ENCODE data around the gene LRRTM4. TPM values are rescaled to one million over a fixed set of nuclear protein-coding genes. Genes with fewer than 3 reads are reported as not detected.
"Not testable (repeated sequence)": the region's sequence is repeated elsewhere in the genome, so short reads cannot be mapped to it uniquely, and the experiment has no call there.

Gene LRRTM4
- polyA plus RNA-seq, 12 donors, result 0.23 to 3.3 (median 0.52) TPM; not detected in 2

DNA sequence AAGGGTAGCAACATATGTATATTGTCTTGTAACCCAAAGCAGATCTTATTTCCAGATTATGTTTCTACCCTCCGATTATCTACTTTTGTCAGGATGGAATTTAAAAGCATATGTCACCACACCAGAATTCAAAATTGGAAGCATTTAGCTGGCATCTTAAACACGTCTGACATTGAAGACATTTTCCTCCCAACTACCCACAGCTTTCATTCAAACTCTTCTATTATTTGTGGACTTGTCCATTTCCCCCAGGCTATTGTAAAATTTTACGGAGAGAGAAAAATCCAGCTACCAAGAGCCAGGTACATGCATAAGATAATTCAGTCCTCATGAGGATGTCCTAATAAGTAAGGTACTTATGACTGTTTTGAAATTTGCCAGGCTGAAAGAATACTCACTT, 659.3 kb downstream of the LRRTM4 start:
- no peak for DNase-seq

DNA sequence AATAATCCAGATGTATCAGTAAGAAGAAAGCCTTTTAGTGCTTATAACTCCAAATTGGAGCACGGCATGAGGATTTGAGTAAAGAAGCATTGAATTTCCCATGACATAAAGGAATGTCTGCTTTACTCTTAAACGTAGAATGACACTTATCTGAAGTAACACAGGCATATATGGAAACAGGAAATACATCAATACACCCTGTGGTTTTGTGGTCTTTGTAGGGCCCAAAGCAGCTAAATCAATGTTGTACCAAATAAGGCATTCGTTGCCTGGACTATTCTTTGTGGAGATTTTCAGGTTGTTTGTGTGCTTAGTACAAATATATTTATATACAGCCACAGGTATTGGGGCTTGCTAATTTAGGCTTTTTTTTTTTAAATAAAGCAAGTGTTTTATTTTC, 660.5 kb downstream of the LRRTM4 start:
- no peak for DNase-seq

DNA sequence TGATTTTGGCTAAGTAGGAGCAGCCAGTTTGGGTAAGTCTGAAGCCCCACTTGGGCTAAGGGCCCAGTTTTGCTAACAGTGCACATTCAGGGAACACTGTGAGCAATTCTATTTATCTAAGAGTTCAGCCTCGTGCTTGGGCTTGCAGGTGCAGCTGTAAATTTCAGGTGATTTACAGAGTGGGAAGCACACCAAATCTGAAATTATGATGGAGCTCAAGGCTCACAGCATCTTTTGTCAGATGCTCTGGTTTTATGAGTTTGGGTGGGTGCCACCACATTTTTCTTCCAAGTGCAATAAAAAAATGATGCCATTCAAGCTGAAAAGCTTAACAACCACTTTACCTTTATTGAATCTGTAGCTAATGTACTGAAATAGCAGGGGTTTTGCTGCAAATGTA, 671.2 kb downstream of the LRRTM4 start:
- DNase-seq, result no peak

DNA sequence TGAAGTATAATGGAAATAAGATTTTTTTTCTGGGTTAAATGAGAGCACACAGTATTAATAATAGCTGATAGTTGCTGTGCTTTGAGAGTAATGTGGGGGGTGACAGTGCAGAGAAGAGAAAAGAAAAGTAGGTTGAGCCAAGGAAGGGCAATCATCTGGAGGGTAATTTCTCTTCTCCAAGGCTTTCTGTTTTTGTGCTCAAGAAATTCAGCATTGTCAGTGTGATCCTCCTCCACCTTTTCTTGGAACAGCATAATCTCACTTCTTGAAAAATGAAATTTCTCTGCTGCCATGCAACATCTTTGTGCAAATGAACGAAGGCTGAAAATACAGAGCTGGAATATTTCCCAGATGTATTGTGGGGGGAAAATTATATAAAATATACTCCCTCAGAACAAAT, 673.1 kb downstream of the LRRTM4 start:
- DNase-seq, result no peak

DNA sequence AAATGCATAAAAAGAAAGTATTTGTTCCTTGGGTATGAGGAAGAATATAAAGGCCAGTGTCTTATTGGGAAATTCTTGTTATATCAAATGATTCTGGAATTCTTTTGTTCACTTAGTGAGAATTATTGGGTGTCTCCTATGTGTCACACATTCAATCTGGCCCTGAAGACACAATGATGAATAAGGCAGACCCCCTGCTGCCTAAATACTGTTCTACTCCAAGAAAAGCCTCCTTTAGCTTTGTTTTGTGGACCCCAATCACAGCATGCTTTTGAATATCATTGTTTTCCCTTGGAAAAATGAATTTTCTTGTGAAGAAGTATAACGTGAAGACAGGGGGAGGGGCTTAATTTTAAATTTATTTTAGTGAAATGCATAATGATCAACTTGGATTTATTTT, 682.4 kb downstream of the LRRTM4 start:
- no peak for DNase-seq

DNA sequence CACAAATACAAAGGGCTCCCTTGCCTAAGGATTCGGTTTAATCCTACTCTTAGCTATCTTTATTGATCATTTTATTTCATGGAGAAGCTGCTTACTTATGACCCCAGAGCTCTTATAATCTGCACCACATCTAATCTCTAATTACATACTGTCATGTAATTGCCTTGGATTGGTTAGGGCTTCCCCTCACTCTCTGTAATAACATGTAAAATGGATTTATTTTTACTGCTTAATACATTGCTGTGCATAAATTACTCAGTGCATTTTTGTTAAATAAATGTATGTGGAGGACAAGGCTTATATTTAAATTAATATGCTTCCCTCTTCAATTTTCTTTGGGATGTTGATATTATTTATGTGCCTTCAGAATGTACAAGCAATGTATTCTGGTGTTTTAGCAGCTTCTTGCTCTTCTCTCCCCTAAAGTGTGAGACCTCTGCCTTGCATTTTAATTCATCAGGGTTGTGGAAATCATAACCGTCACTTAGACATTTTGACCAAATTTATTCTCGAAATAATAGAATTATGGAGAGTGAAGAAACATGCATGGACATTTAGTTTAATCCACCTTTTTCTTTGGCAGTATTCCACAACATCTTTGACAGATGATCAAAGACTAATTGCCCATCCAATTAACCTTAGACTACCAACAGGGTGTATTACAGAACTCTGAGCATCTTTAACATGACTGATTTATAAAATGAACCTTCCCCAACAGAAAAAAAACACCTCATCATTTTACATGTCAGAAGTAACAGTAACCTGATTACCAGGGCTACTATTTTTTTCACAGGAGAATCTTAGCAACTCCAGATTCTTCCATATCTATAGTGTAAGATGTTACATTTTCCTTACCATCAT, 692.6 kb downstream of the LRRTM4 start:
- DNase-seq, result no peak

DNA sequence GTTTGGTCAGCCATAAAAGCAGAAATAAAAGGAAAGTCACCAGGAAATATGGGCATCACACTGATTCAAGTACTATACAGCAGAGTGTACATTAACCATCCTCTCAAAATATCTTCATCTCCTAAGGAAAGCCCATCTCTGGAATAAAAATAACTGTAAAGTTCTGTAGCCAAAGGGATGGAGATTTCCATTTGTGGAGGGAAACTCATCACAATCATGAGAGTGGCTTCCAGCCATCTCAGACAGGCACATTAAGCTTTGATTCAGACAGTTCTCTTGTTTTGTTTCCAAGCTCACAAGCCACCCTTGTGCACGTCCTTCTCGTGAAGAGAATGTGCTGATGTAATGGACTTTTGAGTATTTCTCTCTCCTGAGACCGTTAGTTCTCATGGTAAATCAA, 695.5 kb downstream of the LRRTM4 start:
- DNase-seq, result peak; percentile 2

DNA sequence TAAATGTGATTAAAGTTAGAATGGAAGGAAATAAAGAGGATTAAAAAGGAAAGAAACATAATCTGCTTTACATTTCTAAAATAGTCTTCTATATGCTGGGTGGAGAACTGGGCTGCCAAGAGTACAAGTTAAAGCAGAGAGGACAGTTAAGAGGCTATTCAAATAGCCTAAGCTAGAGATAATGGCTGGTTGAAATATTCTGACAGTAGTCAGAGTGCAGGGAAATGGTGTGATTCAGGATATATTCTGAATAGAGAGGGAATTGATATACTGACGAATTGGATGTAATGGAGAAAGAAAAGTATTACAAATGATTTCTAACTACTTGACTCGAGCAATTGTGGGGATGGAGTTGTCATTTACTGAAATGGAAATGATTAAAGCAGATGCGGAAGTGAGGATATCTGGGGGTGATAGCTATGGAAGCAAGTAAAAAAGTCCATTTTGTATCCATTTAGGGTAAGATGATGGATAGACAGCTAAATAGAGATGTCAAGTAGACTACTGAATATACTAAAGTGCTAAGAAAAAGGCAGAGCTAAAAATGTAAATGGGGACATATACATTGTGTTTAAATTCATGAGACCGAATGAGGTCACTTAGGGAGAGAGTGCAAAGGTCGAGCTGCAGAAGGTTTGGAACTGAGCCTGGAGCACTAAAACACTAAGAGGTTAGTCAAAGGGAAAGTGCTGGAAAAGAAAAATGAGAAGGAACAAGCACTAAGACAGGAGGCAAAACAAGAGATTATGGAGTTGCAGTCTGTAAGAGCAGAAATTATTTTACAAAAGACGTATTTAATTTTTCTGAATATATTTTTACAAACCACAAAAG, 696.8 kb downstream of the LRRTM4 start:
- no peak for DNase-seq

DNA sequence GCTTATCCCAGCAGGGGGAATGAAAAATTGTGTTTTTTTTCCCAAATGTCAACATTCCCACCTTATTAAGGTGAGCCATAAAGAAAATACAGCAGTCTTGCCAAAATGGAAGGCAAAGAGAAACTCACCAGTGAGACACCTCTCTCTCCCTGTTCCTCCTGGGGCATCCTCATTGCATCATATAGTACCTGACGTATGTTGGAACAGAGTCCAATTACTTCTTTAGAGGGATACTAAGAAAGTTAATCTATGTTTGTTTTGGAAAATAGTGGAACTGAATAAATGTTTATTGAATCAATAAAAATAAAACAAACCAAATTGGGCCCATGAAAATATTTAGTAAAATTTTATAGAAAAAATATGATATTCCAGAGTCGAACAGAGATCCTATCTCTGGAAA, 700.4 kb downstream of the LRRTM4 start:
- no peak for DNase-seq

DNA sequence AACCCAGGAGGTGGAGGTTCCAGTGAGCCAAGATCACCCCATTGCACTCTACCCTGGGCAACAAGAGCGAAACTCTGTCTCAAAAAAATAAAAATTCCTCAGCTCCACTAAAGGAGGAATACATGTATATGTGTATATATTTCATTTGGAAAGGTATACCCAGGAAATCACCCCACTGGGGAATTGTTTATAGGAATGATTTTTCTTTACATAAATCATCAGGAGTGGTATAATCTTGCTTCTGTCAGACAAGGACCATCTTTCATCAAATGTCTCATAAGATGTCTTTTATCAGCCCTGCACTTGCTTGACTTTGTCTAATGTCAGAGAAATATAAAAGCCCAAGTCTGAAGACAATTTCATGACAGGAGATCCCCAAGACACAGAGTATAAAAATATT, 709.1 kb downstream of the LRRTM4 start:
- no peak for DNase-seq

DNA sequence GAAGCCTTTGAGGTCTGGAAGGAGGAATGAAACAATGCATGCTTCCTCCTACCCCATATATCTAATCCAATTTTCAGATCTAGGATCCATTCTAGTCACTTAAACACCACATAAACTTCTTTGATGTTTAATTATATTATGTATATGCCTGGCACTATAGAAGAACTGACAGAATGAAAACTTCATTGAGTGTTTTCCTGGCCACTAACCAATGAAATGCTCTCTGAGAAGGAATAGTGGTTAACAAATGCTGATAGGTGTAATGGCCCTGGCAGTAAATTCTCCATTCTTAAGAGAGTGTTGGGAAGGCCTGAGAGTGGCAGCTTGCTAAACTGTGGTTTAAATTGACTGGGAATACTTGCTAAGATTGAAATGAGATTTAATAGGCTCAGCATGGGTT, 710.0 kb downstream of the LRRTM4 start:
- DNase-seq, result no peak

DNA sequence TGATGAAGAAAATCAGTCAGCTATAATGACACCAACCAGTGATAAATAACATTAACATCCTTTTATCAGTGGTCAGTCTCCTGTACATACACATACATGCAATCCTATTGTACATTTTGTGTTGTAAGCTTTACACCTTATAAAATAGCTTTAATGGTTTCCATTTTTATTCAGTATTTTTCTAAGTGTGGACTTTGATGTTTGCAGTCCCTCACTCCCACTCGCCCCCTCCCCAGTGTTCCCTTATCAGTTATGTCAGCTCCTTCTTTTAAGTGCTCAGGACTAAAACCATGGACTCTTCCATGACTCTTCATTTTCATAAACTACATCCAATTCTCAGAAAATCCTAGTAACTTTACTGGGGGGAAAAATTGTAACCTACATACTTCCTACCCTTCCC, 713.0 kb downstream of the LRRTM4 start:
- no peak for DNase-seq

DNA sequence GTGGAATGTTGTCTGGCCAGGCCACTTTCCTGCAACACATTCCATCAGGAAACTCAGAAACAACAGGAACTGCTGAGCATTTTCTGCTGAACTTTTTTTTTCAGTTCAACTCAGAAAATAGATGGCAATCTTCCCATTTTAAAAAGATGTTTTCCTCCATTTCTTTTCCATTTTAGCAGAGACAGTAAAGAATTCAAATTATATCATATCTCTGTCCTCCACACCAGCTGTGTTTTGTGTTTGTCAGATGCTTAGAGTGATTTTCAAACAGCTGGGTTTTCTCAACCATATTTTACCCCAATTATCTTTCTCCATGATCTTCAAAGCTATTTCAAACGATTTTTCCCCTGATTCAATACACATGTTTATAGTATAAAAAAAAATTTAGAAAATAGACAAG, 713.4 kb downstream of the LRRTM4 start:
- DNase-seq, result peak; percentile 1

DNA sequence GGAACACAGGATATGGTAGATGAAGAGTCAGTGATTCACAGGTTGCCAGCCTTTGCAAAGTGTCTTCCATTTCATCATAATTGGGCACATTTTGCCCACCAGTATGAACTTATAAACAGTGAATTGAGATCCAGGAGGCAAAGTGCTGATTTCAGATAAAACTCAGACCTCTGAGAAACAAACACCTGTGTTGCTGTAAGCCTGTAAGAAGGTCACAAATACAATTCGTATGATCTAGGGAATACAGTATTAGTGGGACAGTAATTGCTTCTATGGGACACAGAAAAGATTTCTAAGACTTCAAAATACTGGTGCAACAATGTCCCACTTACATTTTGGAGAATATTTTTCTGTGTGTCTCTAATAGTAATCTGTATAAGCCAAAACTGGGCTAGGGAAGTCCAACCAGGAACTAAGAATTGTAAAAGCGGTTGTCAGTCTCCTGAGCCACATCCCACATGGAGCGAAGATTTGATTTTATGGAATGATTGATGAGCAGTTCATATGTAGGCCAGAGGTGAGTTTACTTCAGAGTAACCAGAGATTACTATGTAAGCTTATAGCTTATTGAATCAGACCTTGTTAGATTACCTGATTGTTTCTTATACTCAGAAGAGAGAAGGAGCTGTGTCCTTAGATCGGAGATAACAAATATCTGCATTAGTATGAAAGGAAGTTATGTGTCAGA, 728.4 kb downstream of the LRRTM4 start:
- DNase-seq, result no peak

DNA sequence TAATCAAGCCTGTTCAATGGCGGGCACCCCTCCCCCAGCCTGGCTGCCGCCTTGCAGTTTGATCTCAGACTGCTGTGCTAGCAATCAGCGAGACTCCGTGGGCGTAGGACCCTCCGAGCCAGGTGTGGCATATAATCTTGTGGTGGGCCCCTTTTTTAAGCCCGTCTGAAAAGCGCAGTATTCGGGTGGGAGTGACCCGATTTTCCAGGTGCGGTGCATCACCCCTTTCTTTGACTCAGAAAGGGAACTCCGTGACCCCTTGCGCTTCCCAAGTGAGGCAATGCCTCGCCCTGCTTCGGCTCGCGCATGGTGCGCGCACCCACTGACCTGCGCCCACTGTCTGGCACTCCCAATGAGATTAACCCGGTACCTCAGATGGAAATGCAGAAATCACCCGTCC, 740.9 kb downstream of the LRRTM4 start:
- not testable (repeated sequence) for DNase-seq

DNA sequence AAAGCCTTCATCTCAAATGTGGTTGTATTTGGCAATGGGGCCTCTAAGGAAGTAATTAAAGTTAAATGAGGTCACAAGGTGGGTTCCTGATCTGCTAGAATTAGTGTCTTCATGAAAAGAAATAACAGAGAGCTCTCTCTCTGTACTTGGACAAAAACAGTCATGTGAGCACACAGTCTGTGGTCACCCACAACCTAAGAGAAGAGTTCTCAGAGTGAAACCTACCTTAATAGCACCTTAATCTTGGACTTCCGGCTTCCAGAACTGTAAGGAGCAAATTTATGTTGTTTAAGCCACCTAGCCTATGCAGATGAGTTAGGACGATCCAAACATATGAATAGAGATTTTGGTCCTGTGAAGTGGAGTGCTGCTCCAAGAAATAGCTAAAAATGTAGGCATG, 758.9 kb downstream of the LRRTM4 start:
- no peak for DNase-seq

DNA sequence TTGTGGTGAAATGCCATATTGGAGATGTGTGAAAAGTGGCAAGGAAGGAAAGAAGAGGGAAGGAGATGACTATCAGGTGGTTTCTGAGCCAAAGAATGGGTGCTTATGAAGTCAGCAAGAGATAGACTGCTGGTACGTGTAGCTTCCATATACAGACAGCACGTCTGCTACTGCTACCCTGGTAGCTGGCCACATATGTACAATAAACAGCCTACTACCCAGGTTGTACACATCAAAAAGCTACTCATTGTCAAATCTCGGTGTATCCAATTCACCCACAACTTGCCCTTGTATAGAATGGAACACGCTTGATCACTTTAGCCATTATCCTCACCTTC, 761.8 kb downstream of the LRRTM4 start:
- no peak for DNase-seq

DNA sequence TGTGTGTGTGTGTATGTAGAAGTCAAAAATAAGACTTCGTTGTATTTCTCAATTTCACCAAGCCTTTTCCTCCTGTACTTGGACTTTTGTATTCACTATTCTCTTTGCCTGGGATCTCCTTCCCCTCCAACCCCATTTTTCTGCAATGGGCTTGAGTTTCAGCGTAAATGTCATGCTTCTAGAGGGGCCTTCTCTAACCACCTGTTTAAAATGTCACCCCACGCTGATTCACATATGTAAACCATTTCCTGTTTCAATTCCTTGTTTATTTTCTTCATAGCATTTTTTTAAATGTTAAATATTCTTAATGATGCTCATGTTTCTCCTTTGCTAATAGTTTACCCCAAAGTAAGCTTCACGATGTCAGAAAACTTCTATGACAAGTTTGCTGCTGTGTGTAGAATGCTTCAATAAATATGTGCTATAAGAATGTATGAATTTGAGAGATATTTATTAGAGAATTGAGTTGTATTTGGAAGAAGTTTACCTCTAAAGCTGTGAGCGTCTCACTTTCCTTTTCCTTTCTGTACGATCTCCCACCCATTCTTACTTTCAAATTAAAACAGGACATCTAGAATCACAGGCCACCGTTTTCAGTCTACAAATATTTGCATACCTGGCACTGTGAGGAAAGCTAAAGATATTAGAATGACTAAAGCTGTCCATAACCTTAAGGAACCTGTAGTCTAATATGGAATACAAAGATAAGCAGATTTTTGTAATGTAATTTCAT, 762.4 kb downstream of the LRRTM4 start:
- no peak for DNase-seq

DNA sequence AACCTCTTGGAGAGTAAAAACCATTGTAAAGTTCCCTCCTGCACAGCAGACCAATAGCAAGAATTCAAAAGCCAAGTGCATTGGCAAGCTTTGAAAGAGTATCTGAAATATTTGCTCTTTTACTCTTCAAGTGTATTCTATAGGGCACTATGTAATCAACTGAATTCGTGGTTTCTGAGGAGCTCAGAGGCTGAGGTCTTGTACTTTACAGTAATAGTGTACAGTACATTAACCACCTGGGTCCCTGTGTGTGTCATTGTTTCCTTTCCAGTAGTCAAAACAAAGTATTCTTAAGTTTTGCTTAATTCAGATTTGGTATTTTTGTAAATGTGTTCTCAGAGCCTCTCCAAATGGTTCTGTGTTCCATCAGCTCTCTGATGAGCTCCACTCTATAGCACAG, 769.7 kb downstream of the LRRTM4 start:
- no peak for DNase-seq

DNA sequence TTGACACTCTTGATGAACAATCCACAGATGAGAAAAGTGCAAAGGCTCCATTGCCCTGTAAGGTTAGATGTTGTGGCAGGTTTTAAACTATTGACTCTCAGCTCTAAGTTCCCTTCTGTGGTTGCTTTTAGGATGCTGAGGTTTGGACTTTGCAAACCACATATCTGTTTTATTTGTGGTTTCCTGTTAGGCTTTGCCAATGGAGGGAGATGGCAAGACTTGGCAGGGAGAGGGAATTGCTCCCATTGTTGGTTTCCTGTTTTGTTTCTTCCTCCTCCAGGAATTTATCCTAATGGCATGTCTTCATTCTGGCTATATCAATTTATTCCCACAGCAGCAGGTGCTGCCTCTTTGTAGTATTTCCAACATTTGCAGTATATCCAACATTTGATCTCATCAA, 772.3 kb downstream of the LRRTM4 start:
- DNase-seq, result no peak

DNA sequence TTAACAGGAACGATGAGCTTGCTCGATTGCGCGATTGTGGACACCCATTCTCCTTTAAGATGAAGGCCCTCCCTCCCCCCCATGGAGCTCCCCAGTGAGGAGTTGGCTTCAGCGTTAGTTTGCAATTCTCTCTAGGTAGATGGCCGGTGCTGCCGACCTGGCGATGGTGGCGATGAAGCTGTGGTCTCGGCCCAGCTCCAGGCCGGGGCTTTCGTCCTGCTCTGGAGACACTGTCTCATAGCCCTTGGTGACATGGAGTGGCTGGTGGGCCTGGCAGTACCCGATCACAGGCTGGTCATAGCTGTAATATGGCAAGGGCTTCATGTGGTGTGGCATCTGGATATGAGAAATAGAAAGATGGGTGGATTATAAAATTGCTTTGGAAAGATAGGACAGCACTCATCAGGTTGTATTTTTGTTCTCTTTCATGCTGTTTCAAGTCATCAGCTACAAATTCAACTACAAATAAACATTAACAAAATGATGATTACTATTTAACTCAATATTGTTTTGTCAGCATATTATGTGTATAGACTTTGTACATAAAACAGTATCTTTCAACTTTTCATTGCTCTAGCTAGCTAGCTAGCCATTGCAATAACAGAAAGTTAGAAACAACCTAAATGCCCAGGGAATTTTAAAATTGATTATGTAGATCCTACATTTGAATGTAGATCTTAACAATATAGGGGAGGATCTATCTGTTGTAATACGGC, 773.4 kb downstream of the LRRTM4 start:
- DNase-seq, result no peak

All from muscle of arm (tissue), 12 donors.